Body of pancreas (tissue), 4 donors: ENCODE data around the gene SGK1. TPM values are rescaled to one million over a fixed set of nuclear protein-coding genes. Genes with fewer than 3 reads are reported as not detected.

Experiments
- ATAC-seq: fragments of 150-250 bp; one replicate; pipeline ENCODE4 v1.9.1; 2016
- DNase-seq, 4 donors: peaks; one replicate each; pipeline ENCODE4 v3.0.0-alpha.2; 2019
- H3K27ac ChIP-seq, 4 donors: fragments of 200-600 bp; sonication (generic); 1 replicate in 3 of 4; 2 replicates in 1 of 4; pipeline versions ENCODE4 v1.5.1 to v1.6.1; 2016 to 2019; ENCODE audit warnings: mild to moderate bottlenecking in 1 of 4, mixed read lengths in 1 of 4, moderate library complexity in 1 of 4
- H3K27me3 ChIP-seq, 2 donors: fragments of 200-600 bp; sonication (generic); one replicate each; pipeline ENCODE4 v1.6.0; 2016; ENCODE audit warnings: mild to moderate bottlenecking in 1 of 2
- H3K36me3 ChIP-seq, 2 donors: fragments of 200-600 bp; sonication (generic); replicated peaks in 1 of 2; 2 replicates each; pipeline ENCODE4 v1.5.1; 2016; ENCODE audit warnings: low read depth in 2 of 2; ENCODE audit not compliant: insufficient read depth in 1 of 2
- H3K4me1 ChIP-seq: fragments of 200-600 bp; sonication (generic); one replicate; pipeline ENCODE4 v1.6.0; 2016
- H3K4me3 ChIP-seq, 2 donors: fragments of 200-600 bp; sonication (generic); 1 replicate in 1 of 2; 2 replicates in 1 of 2; pipeline ENCODE4 v1.5.1; 2016 to 2019
- H3K9me3 ChIP-seq, 3 donors: fragments of 200-600 bp; sonication (generic); 1 replicate in 2 of 3; 2 replicates in 1 of 3; pipeline ENCODE4 v1.5.1; 2016
- CTCF ChIP-seq, 7 experiments: fragments of 450-650 bp in 4 of 7; fragments of 200-600 bp in 3 of 7; sonication (generic) in 3 of 7; IDR thresholded peaks; one replicate each; pipeline ENCODE4 v1.5.1; 2016 to 2019; ENCODE audit warnings: antibody characterized with exemption in 7 of 7
- POLR2A ChIP-seq, 3 donors: fragments of 450-650 bp; IDR thresholded peaks; one replicate each; pipeline ENCODE4 v1.6.1; 2016; ENCODE audit warnings: antibody characterized with exemption in 3 of 3, mild to moderate bottlenecking in 2 of 3
- WGBS, 2 donors: methylation state at CpG; one replicate each; pipeline ENCODE4 v1.1.5; 2017; 5-methylcytosine and 5-hydroxymethylcytosine counted together
- intact Hi-C: fragments of 100-400 bp; cut with DNase I; formaldehyde crosslinking; loops from one replicate; pipeline ENCODE4 v1.15.1; 2023
- total RNA-seq, 2 donors: library from RNA; depleted of rRNA; stranded (reverse); fragments of >200 nt; gene quantifications; one replicate each; pipeline ENCODE4 v1.1.0, GENCODE V29; 2016

SGK1 gene
- total RNA-seq, 2 donors from 2014 or later: 51.1 to 238 TPM

GRCh38 chr6:134318974-134319281 is 1.0 kb upstream of the SGK1 start:
- Histone ChIP-seq H3K9me3 (no peaks in the 10 kb centered on the region), H3K27ac (peak overlapping the region in 1 of 4 donors; percentile 62), H3K4me1 (peaks cover 5% of the 10 kb centered on the region), H3K36me3 (no peaks in the 10 kb centered on the region), H3K27me3 (no peaks in the 10 kb centered on the region), H3K4me3 (no peak overlapping the region)
- TF ChIP-seq CTCF (IDR thresholded peaks at IDR 0.05): no peak
- no peak for TF ChIP-seq POLR2A (IDR thresholded peaks at IDR 0.05)
- DNase-seq (no peak), ATAC-seq (no peak)
- 100% methylated on average over 1 of the region's 1 CpG for WGBS, 2 donors
- intact Hi-C loops: no loop called here

- peak overlapping the region in 2 of 4 donors; percentile 22 to 62 for H3K27ac ChIP-seq
- peaks cover 5% of the 10 kb centered on the region for H3K4me1 ChIP-seq
- no peaks in the 10 kb centered on the region for H3K9me3 ChIP-seq
- intact Hi-C loops: no loop called here
- ATAC-seq: no peak
- WGBS, 2 donors: 15 to 16% methylated on average over 8 of the region's 8 CpGs
- H3K36me3 ChIP-seq: no peaks in the 10 kb centered on the region
- H3K4me3 ChIP-seq: peak overlapping the region in 1 of 2 donors; percentile 59
- DNase-seq: peak in 1 of 4 donors; percentile 20
- no peaks in the 10 kb centered on the region for H3K27me3 ChIP-seq
- TF ChIP-seq CTCF (IDR thresholded peaks at IDR 0.05) (no peak), POLR2A (IDR thresholded peaks at IDR 0.05) (no peak)
These were observed 493 bp upstream of the SGK1 start for GRCh38 chr6:134318236-134318973.

GRCh38 chr6:134316733-134317431 is 1.0 kb downstream of the SGK1 start:
- H3K9me3 ChIP-seq: no peaks in the 10 kb centered on the region
- H3K27ac ChIP-seq: peak overlapping the region in 2 of 4 donors; percentile 22 to 62
- DNase-seq (no peak), ATAC-seq (no peak)
- peak overlapping the region in 1 of 2 donors; percentile 59 for H3K4me3 ChIP-seq
- H3K36me3 ChIP-seq: no peaks in the 10 kb centered on the region
- peaks cover 5% of the 10 kb centered on the region for H3K4me1 ChIP-seq
- intact Hi-C loops: no loop called here
- no peaks in the 10 kb centered on the region for H3K27me3 ChIP-seq
- WGBS, 2 donors: 43 to 60% methylated on average over 6 of the region's 6 CpGs
- TF ChIP-seq CTCF (IDR thresholded peaks at IDR 0.05) (no peak), POLR2A (IDR thresholded peaks at IDR 0.05) (no peak)

- no peaks in the 10 kb centered on the region for H3K9me3 ChIP-seq
- no peak for ATAC-seq
- peak overlapping the region in 2 of 4 donors; percentile 14 to 38 for H3K27ac ChIP-seq
- 85 to 97% methylated on average over 2 of the region's 2 CpGs for WGBS, 2 donors
- H3K36me3 ChIP-seq: no peaks in the 10 kb centered on the region
- no peak overlapping the region for H3K4me3 ChIP-seq
- peaks cover 5% of the 10 kb centered on the region for H3K4me1 ChIP-seq
- H3K27me3 ChIP-seq: no peaks in the 10 kb centered on the region
- no peak for DNase-seq
- TF ChIP-seq POLR2A (IDR thresholded peaks at IDR 0.05) (no peak), CTCF (IDR thresholded peaks at IDR 0.05) (no peak)
- intact Hi-C loops: no loop called here
These were observed 1.9 kb downstream of the SGK1 start for GRCh38 chr6:134315974-134316441.
